GM19240 (cell line): Measurements from ENCODE around the gene CEACAM8.
A peak's percentile ranks its signal among the peaks of the same experiment; 100 is the strongest.
"Not testable (repeated sequence)": the region's sequence is repeated elsewhere in the genome, so short reads cannot be mapped to it uniquely, and the experiment has no call there.

ENCODE experiments used
- DNase-seq: peaks from one replicate; pipeline ENCODE4 v3.0.0; 2011; ENCODE audit warnings: low spot score; ENCODE audit not compliant: insufficient read length

Gene CEACAM8

DNA sequence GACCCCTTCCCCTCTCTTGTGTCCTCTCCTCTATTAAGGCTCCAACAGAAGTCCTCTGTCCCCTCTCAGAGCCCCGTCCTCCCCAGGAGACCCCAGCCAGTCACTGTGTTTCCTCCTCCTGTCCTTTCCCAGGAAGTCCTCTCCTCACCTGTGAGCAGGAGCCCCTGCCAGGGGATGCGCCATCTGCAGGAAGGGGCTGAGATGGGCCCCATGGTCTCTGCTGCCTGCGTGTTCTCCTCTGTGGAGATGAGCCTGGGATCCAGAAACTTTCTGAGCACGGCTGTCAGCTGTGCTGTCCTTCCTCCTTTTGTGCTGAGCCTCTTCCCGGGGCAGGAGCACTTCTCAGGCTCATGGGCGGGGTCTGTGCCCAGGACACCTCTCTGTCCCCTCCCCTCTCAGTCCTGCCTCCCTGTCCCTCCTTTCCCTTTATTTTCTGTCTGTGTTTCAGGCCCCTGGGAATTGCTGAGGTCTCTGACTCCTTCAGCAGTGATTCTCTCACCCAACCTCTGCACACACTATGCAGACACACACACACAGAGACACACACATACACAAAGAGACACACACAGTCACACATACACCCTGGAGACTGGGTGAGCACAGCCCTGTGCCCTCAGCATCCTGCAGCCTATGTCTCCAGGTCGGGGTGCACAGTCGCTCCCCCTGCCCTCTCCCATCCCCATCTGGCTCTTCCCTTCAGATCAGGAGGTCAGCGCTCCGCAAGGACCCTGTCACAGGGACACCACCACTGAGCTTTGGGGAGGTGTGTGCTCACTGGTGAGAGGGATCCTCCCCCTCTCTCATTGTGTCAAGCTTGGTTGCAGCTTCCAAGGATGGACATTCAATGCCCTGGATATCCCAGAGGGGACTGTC, at the start of gene CEACAM8:
CEACAM8 (minus strand) TSS at position 308 of the 873 bp plus-strand sequence; CDS start at position 212, 96 bp downstream.
- DNase-seq: no peak

DNA sequence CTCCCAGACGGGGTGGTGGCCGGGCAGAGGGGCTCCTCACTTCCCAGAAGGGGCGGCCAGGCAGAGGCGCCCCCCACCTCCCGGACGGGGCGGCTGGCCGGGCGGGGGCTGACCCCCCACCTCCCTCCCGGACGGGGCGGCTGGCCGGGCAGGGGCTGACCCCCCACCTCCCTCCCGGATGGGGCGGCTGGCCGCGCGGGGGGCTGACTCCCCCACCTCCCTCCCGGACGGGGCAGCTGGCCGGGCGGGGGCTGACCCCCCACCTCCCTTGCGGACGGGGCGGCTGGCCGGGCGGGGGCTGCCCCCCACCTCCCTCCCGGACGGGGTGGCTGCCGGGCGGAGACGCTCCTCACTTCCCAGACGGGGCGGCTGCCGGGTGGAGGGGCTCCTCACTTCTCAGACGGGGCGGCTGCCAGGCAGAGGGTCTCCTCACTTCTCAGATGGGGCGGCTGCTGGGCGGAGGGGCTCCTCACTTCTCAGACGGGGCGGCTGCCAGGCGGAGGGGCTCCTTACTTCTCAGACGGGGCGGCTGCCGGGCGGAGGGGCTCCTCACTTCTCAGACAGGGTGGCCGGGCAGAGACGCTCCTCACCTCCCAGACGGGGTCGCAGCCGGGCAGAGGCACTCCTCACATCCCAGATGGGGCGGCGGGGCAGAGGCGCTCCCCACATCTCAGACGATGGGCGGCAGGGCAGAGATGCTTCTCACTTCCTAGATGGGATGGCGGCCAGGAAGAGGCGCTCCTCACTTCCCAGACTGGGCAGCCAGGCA, 44.8 kb upstream of the CEACAM8 start:
- DNase-seq: not testable (repeated sequence)

GRCh38 chr19:42635233-42635539, 40.5 kb upstream of the CEACAM8 start:
- no peak for DNase-seq

DNA sequence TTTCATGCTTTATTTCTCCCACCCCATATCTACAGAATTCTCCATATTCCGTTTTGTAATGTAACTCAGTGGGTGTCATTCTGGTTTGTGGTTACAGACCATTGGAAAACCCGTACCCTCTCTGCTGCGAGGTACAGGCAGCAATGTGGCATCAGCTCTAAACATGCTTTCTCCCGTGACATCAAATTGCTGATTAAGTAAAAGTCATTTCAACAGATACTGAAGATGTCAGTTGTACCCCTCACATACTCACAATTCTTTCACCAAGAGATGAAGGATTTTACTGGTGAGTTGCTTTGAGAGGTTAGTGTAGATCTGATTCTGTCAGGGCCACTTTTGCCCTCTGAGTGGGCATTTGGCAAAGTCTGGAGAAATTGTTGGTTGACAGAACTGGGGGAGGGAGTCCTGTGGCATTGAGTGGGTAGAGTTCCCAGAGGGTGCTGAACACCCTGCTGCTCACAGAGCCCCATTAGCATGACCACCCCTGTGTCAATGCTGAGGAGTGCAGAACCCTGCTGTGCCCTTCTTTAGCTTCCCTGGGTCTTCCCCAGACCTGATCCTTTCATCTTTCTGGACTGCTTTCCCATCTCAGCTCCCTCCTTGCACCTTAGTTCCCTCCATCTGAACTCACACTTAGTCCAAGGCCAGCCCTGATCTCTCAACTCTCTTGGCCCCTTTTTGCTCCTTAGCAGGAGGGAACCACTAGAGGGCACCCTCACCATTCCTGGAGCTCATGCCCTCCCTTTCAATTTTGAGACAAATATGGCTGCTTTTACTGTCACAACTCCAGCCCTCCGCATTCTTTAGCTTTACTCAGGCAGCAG, 39.9 kb upstream of the CEACAM8 start:
- peak; percentile 15 for DNase-seq

DNA sequence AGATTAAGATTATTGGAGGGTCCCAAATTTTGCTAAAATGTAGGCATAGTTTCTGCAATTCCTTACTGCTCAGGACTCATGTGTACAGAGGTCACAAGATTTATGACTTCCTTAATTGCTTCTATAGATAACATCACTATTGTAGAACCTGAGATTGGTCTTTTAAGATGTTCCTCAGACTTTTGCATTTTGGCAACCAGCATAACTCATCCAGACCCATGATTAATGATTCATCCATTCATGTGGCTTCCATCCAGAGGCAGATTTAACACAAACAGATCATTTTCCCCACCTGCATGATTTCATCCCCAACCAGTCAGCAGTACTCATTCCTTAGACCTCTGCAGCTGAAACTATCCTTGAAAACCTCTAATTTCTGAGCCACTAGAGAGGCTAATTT, 34.5 kb upstream of the CEACAM8 start:
- DNase-seq: no peak

DNA sequence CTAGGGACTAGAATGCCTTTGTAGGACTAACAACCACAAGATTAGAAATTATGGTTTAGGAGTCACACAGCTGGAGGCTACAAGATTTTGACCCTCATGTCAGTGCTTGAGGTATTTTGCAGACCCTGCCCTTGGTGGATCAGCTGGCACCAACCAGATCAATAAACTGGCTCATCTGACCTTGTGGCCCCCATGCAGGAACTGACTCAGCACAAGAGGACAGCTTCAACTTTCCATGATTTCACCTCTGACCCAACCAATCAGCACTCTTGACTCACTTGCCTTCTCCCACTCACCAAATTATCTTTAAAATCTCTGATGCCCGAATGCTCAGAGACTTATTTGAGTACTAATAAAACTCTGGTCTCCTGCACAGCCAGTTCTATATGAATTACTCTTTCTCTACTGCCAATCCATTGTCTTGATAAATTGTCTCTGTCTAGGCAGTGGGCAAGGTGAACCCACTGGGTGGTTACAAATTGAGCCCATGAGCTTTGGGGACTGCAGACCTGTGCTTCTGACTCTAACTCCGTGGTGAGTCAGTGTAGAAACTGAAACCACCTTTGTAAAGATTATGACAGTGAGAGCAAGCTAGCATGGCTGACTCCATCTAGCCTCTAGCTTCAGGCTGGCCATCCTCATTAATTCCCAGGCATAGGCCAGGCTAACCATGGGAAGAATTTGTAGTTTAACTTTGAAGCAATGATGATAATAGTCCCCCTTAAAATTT, 33.9 kb upstream of the CEACAM8 start:
- DNase-seq: no peak

DNA sequence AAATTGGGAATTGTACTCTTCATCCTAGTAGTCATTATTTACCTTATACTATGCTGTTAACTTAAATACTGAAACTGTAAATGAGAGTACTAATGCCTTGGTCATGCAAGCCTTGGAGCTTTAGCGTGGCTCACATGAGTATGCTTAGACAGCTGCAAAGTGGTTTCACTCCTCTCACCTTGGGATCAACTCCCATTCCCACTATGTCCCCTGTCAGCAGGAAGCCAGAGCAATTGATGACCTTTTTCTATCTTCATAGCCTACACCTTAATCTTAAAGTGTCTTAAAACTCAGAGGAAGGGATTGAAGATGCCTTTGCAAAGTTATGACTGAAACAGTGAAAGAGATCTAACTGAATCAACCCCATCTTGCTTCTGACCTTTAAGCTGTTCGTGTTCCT, 33.2 kb upstream of the CEACAM8 start:
- DNase-seq: no peak

DNA sequence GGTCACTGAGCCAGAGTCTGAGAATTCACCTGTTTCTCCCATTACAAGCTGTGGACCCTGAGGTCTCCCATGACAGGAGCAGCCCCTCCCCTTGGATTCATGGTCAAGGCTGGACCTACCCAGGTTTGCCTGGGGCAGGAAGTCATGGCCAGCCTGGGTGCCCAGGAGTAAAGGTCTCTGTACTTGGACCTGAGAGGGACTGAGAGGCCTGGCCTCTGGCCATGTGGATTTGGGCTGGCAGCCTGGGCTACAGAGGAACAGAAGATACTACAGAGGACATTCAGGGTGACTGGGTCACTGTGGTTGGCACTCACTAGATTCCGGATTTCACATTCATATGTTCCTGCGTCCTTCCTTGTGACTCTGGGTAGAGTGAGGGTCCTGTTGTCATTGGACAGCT, 31.5 kb upstream of the CEACAM8 start:
- no peak for DNase-seq

GRCh38 chr19:42619271-42619670, 24.5 kb upstream of the CEACAM8 start:
- no peak for DNase-seq

GRCh38 chr19:42613666-42614065, 18.9 kb upstream of the CEACAM8 start:
- no peak for DNase-seq

DNA sequence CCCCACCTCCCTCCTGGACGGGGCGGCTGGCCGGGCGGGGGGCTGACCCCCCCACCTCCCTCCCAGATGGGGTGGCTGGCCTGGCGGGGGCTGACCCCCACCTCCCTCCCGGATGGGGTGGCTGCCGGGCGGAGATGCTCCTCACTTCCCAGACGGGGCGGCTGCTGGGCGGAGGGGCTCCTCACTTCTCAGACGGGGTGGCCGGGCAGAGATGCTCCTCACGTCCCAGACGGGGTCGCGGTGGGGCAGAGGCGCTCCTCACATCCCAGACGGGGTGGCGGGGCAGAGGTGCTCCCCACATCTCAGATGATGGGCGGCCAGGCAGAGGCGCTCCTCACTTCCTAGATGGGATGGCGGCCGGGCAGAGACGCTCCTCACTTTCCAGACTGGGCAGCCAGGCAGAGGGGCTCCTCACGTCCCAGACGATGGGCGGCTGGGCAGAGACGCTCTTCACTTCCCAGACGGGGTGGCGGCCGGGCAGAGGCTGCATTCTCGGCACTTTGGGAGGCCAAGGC, 15.7 kb upstream of the CEACAM8 start:
- not testable (repeated sequence) for DNase-seq

- peak; percentile 72 for DNase-seq
These were observed 12.1 kb upstream of the CEACAM8 start for GRCh38 chr19:42606660-42607351.

DNA sequence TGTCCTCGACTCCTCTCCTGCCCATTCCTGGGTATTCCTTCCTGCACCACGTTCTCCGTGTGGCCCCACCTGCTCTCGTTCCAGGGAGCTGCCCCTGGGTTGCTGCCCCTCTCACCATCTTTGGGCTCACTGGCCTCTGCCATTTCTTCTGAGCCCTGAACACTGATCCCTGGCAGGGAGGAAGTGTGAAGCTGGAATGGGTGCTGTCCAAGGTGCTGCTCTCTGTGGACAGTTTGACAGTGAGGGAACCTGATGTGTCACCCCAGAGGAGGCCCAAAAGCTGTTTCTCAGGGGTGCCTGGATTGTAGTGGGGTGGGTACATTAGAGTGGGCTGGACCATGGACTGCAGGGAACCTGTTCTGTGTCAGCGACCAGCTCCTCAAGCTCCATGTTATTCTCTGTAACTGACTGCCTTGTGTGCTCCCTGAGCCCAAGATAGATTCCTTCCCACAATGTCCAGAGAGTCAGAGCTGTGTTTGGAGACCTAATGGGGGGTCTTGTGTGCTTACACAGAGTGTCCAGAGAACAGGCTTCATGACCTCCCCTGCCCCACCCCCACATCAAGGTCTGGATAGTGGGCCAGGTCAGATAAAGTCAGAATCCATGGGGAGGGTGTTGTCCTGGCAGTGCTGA, 7.2 kb upstream of the CEACAM8 start:
- DNase-seq: no peak

- DNase-seq: no peak
These were observed 1.8 kb upstream of the CEACAM8 start for GRCh38 chr19:42596391-42597072.

DNA sequence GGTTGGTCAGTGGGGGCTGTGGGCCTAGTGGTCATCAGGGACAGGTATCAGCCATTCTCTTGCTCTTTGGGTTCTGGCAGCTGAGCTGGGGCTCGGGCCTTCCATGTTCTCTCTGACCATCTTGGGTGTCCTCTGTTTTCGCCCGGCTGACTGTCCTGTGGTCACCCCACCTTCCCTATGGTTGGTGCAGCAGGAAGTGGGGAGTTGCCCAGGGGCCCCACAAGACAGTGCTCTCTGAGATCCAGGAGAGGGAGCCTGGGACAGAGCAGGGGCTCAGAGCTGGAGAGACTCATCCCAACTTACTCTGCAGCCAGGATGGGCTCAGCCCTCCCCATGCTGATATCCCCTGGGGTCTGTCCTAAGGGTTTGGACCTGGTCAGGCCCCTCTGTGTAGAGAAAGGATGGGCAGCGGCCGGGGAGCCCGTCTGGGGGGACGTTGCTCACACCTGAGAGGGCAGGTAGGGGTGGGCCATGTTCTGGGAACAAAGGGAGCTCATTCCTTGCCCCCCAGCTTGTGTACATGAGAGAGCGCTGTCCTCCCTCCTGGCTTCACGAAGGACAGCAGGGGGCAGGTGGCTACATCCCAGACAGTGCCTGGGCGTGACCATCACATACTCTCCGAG, 937 bp upstream of the CEACAM8 start:
- no peak for DNase-seq

- DNase-seq: no peak
These were observed 4.9 kb downstream of the CEACAM8 start for GRCh38 chr19:42589792-42590191.

GRCh38 chr19:42584466-42584865, 10.3 kb downstream of the CEACAM8 start:
- no peak for DNase-seq

GRCh38 chr19:42577016-42577415, 17.7 kb downstream of the CEACAM8 start:
- DNase-seq: no peak

GRCh38 chr19:42576241-42576640, 18.5 kb downstream of the CEACAM8 start:
- no peak for DNase-seq
